D341Med (cell line): ENCODE measurements around the gene ALG9.
"Not testable (repeated sequence)": the region's sequence is repeated elsewhere in the genome, so short reads cannot be mapped to it uniquely, and the experiment has no call there.

ENCODE experiments used
- DNase-seq: peaks from one replicate; pipeline ENCODE4 v3.0.0; 2012; ENCODE audit warnings: low spot score

ALG9 gene

GRCh38 chr11:111795334-111795985, 75.9 kb downstream of the ALG9 start:
- no peak for DNase-seq

- no peak for DNase-seq
Measured at GRCh38 chr11:111793863-111794262, 77.5 kb downstream of the ALG9 start.

DNA sequence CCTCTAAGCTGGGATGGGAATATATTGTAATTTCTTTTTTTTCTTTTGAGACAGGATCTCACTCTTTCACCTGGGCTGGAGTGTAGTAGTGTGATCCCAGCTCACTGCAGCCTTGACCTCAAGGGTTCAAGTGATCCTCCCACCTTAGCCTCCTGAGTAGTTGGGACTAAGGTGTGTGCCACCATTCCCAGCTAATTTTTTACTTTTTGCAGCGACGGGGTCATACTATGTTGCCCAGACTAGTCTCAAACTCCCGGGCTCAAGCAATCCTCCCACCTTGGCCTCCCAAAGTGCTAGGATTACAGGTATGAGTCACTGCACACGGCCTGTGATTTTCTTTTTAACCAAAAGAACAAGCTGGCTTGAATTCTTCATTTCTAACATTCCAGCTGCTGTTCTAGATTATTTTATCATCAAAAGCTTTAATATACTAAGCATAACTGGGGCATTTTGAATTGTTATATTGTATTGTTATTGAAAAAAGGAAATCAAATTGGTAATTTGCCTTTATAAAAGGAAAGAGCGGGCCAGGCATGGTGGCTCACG, 78.4 kb downstream of the ALG9 start:
- DNase-seq, result no peak

- DNase-seq, result no peak
Measured at GRCh38 chr11:111792314-111792713, 79.1 kb downstream of the ALG9 start.

DNA sequence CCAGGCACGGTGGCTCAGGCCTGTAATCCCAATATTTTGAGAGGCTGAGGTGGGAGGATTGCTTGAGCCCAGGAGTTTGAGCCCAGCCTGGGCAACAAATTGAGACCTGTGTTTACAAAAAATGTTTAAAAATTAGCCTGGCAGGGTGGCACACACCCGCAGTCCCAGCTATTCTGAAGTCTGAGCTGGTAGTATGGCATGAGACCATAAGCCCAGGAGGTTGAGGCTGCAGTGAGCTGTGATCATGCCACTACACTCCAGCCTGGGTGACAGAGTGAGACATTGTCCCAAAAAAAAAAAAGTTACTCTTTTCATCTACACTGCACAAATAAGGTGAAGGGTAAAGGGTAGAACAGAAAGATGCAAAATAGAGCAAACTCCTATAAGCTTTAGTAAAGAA, 82.9 kb downstream of the ALG9 start:
- no peak for DNase-seq

GRCh38 chr11:111788051-111788450, 83.3 kb downstream of the ALG9 start:
- DNase-seq, result no peak

DNA sequence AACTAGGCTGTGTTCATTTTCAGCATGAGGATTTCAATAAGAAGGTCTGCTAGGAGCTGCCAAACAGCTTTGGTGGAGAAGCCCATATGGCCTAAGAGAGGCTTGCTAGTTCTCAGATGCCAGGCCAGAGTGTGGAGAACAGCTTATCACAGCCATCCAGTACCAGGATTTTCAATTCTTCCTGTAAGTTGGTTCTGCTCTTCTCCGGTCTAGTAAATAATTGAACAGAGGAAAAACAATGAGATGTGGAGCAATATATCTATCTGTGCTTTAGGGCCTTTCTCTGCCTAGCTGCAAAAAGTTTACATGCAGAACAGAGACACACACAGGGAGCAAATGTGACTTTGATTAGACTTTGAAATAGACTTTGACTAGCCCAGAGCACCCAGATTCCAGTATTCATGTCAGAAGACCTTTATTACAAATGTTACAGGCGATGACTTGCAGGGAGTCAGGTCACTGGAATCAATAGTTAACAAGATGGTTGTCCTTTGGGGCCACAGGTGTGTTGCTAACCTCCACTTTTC, 85.4 kb downstream of the ALG9 start:
- DNase-seq, result peak; percentile 40

DNA sequence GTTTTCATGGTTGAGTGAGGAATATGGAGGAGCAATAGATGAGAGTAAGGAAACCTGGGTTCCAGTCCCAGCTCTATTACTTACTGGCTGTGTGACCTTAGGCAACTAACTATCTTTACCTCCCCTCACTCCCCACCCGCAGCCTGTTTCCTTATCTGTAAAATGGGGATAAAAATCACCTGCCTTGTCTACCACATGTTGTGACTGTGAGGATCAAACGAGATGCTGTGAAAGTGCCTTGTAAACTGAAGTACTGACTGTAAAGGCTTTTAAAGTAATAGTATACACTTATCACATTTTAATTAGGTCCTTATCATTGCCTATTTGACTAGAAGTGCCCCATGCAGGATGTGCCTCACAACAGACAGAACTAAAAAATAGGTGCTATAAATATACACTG, 86.3 kb downstream of the ALG9 start:
- no peak for DNase-seq

GRCh38 chr11:111784311-111784710, 87.1 kb downstream of the ALG9 start:
- not testable (repeated sequence) for DNase-seq

DNA sequence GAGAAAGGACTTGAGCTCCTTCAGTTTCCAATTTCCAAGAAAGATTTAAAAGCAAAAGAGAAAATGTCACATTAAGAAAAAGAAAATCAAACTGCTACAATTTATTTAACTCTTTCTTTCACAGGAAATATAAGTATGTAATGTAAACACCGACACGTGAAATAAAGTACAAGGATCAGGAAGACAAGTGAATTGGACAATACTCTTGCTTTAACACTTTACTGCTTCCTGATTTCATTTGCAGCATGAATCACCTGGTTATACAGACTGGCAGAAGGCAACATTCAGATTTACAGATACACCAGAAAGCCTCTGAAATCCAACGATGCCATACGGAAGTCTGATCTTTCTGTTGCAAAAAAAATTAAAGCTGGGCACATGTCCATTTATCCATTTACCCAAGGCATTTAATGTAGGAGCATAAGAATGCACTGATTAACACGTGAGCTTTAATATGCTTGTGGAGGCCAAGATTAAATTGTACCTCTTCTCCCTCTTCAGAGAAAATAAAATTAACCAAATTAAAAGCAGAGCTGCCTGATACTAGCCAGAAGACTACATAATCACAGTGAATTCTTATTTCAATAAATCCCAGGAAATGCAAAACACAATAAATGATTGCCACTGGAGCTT, 89.2 kb downstream of the ALG9 start:
- no peak for DNase-seq

DNA sequence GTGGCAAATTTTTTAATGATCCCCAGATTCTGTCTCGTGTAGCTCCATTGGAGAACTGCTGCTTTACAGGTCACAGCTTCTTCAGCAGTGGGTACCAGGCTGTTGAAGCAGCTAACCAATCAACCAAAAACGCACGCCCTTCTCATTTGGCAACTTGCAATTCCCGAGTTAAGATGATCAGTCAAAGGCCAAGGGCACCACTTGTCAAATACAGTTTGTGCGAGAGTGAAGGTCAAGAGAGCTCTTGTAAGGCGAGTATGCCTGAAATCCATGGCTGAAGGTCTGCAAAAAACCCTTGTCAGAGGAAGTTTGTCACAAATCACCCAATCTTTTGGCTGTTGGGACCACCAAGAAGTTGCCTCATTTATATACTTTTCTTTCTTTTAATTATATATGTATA, 92.3 kb downstream of the ALG9 start:
- DNase-seq, result no peak

GRCh38 chr11:111778047-111778558, 93.3 kb downstream of the ALG9 start:
- no peak for DNase-seq

- DNase-seq, result peak; percentile 66
Measured at GRCh38 chr11:111777094-111778046, 94.0 kb downstream of the ALG9 start.

- DNase-seq, result no peak
Measured at GRCh38 chr11:111776398-111777093, 94.8 kb downstream of the ALG9 start.

DNA sequence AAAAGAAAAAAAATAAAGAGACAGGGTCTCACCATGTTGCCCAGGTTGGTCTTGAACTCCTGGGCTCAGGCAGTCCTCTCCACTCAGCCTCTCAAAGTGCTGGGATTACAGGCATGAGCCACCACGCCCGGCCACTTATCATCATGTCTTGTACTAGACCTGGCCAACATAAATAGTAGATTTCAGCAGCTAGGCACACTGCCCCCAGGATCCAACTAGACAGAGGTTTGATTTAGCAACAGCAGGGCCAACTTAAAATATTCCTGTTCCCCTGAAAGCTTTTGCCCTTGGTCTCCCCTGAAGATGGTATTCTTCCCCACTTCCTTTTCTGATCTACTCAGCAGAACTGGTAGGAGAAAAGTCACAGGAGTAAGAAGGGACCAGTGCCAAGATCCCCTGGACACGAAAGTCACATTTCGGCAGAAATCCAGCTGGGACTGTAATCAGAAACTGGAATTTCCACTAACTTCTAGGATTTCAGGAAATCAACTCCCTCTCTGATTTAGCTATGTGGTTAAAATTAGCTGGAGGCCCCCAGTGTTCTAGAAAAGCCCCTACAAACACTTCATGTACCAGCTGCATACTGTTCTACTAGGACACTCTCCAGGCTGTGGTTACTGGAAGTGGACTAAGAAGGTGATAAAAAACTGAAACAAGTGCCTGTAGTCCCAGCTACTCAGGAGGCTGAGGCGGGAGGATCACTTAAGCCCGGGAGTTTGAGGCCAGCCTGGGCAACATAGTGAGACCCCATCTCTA, 96.2 kb downstream of the ALG9 start:
- DNase-seq, result no peak

DNA sequence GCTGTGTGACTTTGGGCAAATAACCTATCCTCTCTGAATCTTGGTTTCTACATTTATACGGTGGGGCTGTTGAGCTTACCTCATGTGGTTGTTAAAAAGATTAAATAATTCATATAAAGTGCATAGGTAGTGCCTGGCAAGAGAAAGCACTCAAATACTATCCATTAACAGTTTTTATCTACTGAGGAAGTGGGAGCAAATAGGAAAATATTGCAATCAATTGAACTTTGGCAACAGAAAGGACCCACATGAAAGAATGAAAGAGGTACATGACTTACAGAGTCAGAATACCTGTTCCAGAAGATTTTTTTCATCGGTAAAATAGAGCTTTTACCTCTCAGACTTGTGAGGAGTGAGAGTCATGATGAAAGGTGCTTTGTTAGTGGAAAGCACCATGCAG, 98.8 kb downstream of the ALG9 start:
- no peak for DNase-seq

DNA sequence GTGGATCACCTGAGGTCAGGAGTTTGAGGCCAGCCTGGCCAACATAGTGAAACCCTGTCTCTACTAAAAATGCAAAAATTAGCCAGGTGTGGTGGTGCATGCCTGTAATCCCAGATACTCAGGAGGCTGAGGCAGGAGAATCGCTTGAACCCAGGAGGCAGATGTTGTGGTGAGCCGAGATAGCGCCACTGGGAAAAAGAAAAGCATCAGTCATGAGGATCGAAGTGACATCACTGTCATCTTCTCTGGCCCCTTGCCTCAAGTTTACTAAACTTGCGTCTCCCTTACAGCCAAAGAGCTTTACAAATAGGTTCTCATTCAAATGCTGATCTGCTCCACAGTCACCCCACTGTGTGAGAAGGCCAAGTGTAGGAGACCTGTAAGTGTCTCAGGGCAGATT, 100.2 kb downstream of the ALG9 start:
- not testable (repeated sequence) for DNase-seq

GRCh38 chr11:111770581-111771134, 100.7 kb downstream of the ALG9 start:
- no peak for DNase-seq

GRCh38 chr11:111766834-111767142, 104.6 kb downstream of the ALG9 start:
- no peak for DNase-seq

GRCh38 chr11:111765984-111766833, 105.2 kb downstream of the ALG9 start, which contains the start of gene PPP2R1B:
Gene PPP2R1B, minus strand, starts transcription at chr11:111766389. Its CDS starts 28 bp downstream, at chr11:111766361.
- DNase-seq, result peak; percentile 96
